ENCODE data around the gene CLCN1.

CLCN1 gene

DNA sequence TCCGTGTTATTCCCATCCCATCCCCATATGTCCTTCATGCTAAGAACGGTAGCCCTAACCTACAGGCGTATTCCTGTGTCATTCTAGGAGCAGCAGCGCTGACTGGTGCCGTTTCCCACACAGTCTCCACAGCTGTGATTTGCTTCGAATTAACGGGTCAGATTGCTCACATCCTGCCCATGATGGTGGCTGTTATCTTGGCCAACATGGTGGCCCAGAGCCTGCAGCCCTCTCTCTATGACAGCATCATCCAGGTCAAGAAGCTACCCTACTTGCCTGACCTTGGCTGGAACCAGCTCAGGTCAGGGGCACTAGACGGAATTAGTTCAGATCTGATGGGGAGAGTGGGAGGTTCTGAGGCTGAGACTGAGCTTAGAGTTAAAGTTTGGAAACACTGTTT is 25.9 kb downstream of the CLCN1 start:
- DNase-seq, result peak; percentile 10

DNA sequence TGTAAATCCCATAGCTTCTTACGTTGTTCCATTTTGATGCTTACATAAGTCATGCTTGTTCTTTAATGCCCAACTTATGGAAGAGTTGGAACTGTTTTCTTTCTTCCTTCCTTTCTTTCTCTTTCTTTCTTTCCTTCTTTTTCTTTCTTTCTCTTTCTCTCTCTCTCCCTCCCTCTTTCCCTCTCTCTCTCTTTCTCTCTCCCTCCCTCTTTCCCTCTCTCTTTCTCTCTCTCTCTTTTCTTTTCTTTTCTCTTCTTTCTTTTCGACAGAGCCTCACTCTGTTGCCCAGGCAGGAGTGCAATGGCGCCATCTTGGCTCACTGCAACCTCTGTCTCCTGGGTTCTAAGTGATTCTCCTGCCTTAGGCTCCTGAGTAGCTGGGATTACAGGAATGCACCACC is 27.7 kb downstream of the CLCN1 start:
- peak; percentile 2 for DNase-seq

DNA sequence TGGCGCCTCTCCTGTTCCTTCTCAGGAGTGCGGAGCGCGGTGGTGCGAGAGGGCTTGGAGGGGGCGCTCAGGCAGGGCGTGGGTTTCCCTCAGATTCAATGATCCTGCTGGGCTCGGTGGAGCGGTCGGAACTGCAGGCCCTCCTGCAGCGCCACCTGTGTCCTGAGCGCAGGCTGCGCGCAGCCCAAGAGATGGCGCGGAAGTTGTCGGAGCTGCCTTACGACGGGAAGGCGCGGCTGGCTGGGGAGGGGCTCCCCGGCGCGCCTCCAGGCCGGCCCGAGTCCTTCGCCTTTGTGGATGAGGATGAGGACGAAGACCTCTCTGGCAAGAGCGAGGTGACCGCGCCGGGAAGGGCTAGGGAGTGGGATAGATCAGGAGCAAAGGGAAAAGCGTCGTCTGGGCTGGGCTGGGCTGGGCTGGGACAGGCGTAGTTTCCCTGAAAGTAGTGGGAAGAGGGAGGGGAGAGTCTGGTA is 29.6 kb downstream of the CLCN1 start:
- DNase-seq, result peak; percentile 94

DNA sequence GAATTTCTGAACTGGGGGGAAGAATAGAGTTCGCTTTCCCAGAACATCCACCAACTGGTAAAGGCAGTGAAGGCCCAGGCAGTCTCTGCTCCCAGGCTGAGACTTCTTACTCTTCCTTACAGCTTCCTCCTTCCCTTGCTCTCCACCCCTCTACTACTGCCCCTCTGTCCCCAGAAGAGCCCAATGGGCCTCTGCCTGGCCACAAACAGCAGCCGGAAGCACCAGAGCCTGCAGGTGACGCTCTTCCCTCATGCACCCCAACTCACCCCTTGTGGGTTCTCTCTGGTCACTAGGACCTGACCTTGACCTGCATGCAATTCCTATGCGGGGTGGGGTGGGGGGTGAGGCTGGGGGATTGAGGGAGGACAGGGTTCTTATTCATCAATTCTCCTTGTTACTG is 30.1 kb downstream of the CLCN1 start:
- DNase-seq, result peak; percentile 16

DNA sequence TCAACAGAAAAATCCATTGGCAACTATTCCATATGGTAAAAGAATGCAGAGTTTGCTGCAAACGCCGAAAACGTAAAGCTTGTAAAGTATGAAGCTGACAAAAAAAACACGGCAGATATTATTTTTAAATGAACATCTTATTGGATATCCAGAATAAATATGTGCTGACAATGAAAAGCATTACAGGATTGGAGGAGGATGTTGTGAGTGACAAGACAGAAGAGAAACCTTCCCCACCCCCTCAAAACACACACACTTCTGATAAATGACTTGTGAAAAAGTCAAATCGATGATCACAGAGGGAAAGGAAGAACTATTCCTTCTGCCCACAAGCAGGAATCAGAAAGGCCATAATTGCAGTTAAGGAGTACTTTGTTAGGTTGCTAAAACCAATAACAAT is 32.0 kb downstream of the CLCN1 start:
- DNase-seq, result no peak

DNA sequence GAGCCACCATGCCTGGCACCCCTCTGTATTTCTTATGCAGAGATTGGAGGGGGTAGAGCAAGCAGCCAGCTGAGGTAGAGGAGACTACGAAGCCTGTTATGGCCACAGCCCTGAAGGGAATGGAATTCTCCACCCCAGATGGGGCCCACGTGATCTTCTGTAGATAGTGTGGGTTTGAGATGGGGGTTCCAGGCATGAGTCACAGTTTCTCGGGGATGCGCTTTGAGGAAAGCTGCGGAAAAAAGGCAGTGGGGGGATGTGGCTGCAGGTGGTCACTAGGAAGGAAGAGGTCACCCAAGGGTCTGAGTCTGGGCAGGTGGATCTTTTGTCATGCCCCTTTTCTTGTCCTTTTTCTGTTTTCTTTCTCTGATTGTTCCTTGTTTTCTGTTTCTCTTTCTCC is 35.1 kb downstream of the CLCN1 start:
- peak; percentile 31 for DNase-seq

DNA sequence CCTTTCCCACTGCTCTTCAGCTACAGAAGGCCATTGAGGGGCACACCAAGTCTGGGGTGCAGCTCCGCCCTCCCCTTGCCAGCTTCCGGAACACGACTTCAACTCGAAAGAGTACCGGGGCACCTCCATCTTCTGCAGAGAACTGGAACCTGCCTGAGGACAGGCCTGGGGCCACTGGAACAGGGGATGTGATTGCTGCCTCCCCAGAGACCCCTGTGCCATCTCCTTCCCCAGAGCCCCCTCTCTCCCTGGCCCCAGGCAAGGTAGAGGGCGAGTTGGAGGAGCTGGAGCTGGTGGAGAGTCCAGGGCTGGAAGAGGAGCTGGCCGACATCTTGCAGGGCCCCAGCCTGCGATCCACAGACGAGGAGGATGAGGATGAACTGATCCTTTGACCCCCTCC is 35.7 kb downstream of the CLCN1 start:
- DNase-seq, result peak; percentile 27

DNA sequence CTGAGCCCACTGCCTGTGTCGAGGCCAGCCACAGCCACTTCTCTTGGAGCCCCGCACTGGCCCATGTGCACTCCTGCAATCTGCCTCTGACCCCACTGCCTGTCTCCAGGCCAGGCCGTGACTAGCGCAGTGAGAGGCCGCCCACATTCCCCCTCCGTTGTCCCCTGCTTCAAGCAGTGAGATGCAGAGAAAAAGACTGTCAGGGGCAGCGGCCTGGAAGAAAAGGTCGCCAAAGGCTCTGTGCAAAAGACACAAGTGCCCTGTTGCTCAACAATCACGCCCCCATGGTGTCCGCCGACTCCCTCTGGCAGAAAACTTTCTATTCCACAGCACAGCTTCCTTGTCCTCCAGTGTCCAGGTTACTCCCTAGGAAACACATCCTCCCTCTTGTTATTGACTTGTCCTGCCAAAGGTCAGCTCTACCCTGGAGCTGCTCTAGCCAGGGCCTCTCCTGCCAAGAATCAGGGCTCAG is 36.7 kb downstream of the CLCN1 start:
- peak; percentile 52 for DNase-seq

DNA sequence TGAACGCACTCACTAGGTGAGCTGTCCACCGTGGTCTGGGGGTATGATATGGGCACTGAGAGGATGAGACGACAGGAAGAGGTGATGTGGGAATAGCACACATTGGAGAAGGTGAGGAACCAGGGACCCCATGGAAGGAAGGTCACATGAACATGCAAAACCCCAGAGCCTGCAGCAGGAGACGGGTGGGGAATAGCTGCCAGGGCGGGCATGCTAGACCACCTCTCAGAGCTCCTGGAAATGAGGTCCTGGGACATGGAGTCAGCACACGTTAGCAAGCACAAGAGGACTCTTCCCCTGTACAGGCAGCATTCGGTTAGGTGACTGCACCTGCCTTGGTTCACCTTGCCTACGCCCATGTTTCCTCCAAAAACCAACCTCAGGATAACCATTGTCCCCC is 38.5 kb downstream of the CLCN1 start:
- DNase-seq, result peak; percentile 32

DNA sequence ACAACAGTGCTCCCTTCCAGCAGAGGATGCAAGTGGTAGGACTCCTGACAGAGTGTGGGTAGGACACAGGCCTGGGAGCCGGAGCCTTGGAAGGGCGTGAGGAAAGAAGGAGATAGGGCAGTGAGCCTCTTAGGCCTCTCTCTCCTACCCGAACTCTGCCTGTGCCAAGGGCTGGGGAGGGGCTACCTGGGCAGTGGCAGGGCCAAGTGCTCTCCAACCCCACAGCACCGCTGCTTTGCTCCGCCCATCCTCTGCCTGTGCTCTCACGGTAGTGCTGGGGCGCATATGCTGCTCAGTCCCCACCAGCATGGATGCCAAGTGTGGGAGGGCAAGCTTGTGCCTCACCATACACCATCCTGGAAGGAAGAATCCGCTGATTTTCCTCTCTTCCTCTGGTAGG is 39.1 kb downstream of the CLCN1 start:
- DNase-seq, result peak; percentile 44

DNA sequence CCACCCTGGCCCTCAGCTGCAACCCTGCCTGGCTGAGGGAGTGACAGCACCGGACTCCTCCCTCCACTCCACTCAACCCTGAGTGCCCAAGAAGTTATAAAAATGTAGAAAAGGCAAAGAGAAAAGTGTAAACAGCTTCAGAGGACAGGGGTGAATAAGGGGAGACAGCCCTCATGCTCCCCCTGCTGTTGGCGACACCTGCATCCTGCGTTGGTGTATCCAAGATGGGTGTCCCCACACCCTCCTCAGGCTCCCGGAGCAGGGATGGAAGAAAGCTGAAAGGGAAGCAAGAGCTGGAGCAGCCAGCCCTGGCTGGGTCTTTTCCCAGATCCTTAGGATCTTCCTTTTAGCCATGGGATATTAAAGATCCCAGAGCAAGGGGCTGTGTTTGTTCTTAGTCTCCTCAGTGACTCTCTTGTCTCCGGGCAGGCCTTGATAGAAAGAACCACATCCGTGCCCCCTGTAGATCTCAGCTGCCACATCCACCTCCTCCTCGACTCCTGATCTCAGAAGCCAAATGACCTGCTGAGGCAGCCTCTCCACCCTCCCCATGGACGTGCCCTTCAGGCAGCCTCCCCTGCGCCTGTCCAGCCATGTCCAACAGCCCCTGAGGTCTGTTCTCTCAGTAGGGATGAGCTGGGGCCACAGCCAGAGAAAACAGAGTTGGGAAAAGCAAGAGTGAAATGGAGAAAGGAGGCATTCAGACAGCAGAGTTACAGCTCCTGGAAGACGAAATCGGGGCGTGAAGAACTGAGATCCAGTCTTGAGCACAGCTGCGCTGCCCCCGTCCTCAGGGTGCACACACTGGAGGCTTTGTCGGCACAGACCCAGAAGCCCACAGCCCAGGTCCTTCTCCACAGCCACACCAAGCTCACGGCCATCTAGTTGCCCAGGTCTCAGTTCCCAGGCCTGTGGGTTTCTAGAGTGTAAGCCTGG is 39.8 kb downstream of the CLCN1 start:
- DNase-seq, result no peak

DNA sequence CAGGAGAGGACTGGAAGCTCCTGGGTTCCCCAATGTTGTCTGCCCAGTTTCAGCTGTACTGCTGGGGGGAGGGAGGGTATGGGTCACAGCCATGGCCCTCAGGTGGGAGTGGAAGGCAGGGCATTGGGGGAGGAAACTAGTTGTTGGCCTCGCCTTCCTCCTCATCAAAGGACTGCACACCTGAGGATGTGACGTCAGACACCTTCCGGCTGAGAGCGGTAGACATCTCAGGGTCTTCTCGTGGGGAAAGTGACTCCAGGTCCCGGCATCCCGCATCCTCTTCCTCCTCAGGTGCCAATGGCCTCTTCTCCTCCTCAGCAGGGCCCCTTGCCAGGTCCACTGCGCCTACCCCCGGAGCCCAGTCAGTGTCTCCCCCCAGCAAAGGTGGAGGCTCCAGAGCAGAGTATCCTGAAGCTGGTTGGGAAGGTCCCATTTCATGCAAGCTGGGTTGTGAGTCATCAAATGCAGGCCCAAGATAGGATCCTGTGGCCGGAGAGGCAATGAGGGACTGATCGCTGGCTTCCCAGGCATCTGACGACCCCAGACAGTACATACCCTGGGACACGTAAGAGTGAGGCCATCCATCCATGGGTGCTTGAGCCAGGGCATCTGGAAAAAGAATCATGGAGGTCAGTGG is 40.6 kb downstream of the CLCN1 start:
- peak; percentile 40 for DNase-seq

DNA sequence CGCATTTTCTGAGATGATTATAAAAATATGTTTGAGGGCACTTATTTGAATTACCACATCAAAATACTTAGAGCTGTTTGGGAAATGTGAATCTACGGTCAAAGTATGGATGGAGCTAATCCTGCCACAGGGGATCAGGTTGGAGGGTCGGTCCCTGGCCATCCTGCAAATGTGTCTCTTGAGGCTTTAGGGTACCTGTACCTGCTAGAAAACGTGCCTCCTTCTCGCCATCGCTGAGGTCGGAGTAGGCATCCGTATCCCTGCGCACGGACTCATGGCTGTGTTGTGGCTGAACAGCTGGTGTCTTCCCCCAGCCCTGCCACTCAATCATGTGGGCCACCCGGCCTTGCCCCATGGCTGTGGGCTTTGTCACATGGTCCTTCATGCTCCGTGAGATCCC is 42.7 kb downstream of the CLCN1 start:
- peak; percentile 35 for DNase-seq

DNA sequence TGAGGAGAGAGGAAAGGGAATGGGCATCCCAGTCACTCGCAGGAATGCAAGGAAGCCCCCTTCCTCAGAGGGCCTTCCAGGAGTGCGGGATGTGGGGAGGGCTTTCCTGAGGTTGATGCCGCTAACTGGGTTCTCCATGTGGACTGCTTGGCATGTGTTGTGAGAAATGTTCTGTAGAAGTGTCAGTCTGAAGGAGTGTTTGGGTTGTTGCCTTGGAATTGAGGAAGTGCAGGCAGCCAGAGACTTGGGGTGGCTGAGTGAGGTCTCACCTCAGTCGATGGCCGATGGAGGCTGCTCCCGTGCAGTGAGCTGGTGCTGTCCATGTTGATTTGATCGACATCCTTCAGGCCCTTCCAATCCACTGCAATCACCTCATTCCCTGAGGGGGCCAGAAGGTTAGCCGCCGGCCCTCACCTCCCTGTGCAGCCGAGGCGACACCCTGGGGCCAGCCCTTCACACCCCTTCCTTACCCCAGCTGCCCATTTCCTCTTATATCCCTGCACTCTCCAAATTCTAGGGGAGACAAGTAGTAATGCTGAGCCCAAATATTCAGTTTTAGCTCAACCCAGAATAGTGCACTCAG is 44.0 kb downstream of the CLCN1 start:
- no peak for DNase-seq

DNA sequence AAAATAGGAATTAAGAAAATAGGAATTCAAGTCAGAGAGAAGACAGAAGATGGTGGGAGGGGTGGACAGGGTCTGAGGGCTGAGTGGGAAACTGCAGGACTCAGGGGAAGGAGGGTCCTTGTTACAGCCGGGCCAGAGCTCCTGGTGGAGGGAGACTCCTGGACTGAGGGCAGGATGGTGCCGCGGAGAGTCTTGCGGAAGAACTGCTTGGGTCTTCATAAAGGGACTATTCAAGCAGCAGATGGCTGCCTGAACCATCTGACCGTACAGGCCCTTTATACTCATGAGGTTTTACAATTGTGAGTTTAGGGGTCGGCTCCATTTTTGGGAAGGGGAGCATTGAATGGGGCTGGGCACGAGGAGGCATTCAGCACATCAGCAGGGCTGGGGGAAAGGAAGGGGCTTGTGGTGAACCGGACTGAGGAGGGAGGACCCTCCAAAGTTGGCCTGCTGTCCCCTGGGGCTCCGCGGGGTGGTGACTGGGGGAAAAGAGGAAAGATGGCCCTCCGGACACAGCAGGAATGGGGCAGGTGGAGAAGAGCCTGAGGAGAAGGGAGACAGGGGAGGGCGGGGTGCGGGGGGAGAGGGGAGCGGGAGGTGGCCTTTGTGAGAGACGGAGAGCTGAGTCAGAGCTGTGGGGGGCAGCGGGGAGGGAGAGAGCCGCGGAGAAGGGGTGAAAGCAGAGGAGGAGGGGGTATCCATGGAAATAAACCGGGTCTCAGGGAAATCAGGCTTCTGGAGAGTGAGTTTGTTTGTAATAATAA is 45.1 kb downstream of the CLCN1 start:
- no peak for DNase-seq

DNA sequence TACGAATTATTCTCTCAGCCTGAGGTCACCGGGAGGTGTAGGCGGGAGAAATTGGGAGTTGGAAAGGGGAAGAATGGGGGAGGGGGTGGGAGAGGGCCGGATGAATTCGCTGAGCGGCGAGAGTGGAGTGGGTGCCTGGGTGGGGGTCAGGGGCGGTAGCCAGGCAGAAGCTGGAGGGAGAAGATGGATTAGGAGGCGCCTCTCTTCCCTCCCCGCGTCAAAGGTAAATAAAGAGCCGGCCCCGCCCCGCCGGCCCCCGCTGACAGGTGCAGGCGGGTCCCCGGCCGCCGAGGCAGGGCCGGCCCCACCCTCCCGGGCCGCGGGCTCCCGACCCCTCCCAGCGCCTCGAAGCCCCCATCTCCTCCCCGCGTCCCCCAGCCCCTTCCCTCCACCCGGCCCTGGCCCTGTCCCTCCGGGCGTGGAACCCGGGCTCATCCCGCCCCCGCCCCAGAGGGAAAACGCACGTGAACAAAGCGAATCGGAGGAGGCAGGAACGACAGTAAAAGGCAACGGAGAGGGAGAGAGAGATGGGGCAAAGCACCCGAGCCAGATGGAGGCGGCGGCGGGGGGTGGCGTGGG is 45.7 kb downstream of the CLCN1 start:
- no peak for DNase-seq

DNA sequence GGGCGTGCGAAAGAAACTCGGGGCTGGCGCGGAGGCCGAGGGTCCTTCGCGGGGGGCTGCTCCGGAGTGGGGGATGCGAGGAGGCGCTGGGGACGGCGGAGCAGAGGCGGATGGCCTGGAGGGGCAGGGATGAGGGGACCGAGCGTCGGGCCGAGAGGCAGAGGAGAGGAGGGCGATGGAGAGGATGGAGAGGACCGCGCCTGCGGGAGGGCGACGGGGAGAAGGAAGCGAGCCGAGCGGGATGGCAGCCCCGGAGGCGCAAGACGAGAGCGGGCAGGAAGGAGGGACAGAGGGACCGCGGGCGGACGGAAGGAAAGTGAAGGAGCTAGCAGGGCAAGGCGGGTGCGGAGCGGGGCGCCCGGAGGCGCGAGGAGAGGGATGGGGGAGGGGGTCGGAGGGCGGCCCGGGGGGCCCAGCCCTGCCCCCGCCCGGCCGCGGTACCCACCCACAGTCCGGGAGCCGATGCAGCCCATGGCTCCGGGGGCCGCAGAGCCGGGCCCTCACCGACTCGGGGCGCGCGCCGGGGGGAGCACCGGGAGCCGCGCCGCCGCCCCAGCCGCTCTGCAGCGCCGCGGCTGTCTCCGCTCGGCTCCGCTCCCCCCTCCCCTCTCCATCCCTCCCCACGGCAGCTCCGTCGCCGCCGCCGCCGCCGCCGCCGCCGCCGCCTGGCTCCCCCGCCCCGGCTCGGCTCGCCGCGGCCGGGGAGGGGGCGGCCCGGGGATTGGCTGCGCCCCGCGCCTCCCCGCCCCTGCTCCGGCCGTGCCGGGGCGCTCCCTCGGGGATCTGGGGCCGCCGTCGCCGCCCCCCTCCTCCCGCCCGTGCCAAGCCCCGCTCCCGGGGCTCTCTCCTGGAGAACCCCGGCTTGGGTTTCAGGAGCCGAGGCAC is 46.5 kb downstream of the CLCN1 start, which contains the start of gene FAM131B:
TSS of gene FAM131B (minus strand) at position 583 of the 885 bp plus-strand sequence. CDS start at position 473, 110 bp downstream.
- no peak for DNase-seq

DNA sequence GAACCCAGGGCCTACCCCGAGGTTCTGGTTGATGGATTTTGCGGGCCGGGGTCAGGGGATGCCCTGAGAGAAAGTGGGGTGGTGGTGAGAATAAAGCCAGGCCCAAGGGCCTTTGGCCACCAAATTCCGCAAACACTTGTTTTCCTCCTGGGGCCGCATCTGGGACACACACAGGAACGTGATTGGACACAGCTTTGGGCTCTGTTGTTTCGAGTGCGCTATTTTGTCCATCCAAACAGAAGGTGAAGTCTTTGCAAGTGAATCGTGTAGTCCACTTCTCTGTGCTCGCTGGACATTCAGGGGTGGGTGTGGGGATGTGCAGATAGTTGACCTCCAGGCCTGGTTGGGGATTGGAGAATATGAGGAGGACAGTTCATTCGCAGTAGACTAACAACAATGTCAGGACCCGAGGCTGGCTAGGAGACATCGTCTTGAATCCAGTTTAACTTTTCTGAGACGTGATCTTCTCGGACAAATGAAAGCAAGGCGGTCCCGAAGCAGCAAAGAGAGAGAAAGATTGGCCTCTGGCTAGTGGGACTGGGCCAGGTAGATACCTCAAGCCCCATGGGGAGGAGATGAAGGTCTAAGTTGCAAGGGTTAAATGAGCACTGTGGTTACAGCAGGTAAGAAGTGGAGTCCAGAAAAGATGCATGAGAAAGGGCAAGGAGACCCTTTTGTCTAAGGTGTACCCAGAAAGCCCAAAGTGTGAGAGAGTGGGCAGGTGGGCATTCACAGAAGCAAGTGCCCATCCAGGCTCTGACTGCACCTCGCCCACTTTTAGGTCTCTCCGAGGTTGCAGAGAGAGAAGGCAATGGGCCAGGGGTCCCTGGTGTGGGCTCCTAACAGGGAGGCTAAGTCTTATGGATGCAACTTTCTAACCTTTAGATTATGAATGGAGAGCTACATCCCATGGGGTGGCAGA is 47.4 kb downstream of the CLCN1 start:
- no peak for DNase-seq

DNA sequence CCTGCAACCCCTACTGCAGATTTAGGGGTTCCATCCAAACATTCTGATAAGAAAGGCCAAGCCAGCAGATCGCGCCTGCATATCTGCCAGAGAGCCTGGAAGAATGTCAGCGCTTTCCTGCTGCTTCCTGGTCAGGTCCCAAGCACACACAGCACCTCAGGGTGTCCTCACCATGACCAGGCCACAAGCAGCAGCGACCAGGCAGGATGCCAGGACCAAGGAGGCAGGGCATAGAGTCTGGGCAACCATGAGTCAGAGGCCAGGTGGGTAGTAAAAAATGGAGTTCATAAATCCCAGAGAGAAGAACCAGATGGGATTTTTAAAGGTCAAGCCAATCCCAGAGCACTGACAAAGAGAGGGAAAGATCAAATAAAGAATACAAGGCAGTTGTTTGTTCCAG is 52.1 kb downstream of the CLCN1 start:
- DNase-seq, result no peak

DNA sequence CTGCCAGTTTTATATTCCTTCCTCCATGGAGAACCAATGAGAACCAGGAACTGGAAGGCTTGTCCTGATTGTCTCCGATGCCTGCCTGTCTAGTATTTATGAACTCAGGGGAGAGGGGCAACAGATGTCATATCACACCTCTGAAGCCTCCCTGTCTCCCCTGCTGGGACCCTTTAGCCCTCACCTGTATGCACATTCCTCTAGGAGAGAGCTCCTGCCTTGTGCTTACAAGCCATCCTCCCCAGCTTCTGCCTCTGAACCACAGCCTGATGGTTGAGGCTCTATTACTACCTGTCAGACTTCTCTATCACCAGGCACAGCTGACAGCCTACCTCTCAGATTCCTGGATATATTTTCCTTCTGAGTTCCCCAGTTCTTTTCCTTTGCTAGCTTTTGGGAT is 52.5 kb downstream of the CLCN1 start:
- DNase-seq, result no peak
